NCI-H1105 (cell line): ENCODE results near the gene ALDH1B1.
A peak's percentile ranks its signal among the peaks of the same experiment; 100 is the strongest.

ENCODE experiments used
- DNase-seq: peaks from one replicate; lab custom pipeline; 2025; lab: John Stamatoyannopoulos, UW

ALDH1B1 gene

DNA sequence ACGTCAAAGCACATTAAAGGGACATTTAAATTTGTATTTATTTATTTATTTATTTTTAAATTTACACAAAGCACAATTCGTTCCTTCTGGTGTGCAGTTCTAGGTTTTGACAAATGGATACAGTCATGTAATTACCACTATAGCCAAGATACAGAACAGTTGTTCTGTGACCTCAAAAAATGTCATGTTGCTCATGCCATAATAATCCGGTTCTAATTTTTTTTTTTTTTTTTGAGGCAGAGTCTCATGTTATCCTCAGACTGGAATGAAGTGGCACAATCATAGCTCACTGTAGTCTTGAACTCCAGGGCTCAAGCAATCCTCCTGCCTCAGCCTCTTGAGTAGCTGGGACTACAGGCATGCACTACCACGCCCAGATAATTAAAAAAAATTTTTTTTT lies 24.0 kb downstream of the ALDH1B1 start:
- no peak for DNase-seq

DNA sequence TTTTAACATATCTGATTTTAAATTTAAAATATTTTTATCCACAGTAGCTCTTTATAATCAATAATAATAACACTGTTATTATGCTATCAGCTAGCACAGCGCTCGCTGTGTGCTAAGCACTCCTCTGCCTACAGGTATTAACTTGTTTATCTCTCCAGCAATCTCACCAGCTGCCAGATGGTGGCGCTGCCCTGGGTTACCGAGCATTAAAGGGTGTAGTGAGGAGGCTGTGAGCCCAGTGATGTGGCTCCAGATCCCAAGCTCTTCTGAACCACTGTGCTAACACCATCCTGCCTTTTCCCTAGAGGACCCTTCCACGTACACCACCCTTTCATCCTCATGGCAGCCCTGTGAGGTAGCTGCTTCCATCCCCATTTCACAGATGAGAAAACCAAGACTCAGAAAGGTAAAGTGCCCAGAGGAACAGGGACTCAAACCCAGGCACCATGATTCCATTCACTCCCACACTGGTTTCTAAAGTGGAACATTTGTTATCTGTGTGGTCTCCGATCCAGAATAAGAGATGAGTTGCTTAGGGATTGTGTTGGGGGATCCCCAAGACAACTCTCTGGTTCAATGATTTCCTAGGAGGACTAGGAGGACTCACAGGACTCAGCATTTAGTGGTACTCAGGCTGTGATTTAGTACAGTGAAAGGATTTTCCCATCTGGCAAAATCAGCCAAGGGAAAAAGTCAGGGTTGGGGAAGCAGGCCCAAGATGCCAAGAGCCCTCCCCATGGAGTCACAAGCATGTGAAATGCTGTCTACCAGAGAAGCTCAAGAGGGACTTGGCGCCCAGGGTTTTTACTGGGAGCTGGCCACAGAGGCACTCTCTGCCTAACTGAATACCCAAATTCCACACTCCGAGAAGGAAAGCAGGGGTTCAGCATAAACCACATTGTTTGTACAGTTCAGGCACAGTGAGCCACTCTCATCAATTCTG lies 24.8 kb downstream of the ALDH1B1 start:
- DNase-seq = no peak

DNA sequence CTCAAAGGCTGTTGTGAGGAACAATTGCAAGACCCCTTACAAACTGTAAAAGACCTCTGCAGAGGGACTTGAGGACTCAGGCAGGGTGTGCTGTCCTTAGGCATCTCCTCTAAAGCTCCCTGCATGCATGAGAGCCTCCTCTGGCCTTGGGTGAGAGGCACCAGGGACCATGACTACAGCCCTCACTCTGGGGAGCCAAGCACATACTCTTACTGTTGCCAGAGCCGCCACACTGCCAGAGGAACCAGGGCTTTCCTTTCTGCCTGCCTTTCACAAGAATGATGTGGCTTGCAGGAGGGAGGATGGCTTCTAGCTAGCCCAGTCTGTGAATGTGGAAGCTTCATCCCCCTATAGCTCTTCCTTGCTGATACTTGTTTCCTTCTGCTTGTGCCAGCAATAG lies 25.9 kb downstream of the ALDH1B1 start:
- no peak for DNase-seq

DNA sequence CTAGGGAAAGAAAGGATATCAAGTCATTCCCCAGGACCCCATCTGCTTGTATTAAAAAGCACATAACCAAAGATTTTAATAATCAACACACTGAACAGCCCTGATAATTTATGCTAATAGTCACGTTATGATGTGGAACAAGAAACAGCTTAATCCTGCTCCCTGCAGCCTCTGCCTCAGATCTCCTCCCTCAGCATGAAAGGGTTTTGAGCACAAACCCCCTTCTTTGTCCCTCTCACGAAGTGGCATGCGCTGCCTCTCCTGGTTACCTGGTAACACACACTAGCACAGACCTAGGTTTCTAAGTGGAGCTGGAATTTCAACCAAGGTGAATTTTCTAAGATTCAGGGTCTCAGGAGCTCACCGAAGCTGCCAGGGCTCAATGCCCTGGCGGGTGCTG lies 26.7 kb downstream of the ALDH1B1 start:
- DNase-seq = no peak

DNA sequence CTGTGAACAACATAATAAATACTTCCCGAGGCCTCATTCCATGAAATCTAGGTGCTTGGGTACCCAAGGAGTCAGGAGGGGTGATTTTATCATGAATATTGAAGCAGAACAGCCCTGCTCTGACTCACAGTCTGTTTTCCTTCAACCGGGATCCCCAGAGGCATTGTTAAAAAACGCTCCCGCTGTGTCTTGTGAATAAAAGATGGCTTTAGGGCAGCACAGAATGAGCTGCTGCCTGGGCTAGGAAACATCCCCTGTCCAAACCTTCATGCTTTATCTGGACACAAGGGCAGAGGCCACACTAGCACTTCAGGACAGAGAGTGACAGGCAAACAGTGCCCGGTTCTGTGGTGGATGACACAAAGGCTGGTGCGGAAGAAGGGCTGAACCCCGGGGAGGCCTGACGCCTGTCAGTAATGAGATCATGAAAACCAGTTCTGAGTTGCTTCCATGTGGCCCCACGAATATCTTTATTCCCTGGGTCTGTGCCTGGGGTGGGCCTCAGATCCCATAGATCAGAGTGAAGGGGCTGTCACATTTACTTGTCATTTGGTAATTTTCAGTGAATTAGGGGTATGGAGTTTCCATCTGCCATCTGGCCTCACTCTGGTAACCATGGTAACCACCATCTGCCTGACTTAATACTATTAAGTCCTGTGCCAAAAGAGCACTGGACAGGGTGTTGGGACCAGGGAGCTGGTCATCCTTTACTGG lies 29.2 kb downstream of the ALDH1B1 start:
- DNase-seq = peak; percentile 19

DNA sequence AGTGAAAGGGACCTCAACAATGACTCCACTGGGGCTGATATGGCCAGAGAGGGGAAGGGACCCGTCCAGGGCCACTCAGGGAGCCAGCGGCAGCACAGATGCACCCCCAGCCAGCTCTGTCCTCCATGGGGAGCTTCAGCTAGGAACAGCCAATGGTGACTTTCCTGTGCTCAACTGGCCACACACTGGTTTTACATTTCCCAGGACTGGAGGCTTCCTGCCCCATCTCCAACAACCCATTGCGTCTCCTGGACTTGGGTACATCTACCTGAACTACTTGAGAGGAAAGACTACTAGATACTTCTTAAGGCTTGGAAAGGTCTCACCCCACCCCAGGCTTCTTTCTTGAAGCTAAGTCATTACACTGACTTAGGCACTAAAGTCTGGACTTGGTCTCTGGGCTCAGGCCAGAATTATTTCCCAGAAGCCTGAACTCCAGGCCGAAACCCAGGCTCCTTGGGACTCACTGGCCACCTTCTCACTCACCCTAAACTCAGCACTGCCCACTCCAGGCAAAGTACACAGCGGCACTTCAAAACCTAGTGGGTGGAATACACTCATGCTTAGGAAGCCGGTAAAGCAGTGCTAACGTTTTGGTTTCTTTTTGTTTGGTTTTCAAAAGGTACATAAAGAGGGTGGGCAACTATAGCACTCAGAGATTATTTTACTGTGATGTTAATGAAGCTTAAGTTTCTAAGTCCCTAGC lies 30.2 kb downstream of the ALDH1B1 start:
- DNase-seq = no peak

DNA sequence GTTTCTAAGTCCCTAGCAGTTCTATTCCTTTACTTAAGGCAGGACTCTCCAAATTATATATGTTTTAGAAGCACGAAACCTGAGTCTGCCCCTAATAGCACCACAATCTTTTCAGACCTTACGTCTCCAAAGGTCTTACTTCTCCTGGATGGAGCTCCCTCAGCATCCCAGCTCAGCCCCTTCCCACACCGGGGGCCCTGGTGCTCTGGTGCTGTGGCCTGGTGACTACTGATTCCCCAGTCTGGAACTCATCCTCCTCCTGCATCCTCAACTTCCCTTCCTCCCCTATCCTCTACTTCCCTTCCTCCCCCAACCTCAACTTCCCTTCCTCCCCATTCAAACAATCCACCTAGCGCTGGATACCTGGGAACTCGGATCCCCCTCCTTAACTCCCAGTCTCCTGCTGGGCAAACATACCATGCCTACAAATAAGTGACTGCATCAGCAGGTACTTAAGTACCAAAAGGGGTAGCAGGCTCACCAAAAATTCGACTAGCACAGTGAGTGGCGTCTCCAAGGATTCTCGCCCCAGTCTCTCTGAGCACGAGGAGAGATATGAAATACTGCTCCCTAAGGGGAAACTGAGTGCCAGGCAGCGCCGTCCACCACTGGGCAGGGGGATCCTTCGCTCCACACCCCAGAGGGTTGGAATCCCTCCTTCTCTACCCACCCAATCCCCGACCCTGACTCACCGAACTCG lies 30.9 kb downstream of the ALDH1B1 start:
- DNase-seq = no peak

DNA sequence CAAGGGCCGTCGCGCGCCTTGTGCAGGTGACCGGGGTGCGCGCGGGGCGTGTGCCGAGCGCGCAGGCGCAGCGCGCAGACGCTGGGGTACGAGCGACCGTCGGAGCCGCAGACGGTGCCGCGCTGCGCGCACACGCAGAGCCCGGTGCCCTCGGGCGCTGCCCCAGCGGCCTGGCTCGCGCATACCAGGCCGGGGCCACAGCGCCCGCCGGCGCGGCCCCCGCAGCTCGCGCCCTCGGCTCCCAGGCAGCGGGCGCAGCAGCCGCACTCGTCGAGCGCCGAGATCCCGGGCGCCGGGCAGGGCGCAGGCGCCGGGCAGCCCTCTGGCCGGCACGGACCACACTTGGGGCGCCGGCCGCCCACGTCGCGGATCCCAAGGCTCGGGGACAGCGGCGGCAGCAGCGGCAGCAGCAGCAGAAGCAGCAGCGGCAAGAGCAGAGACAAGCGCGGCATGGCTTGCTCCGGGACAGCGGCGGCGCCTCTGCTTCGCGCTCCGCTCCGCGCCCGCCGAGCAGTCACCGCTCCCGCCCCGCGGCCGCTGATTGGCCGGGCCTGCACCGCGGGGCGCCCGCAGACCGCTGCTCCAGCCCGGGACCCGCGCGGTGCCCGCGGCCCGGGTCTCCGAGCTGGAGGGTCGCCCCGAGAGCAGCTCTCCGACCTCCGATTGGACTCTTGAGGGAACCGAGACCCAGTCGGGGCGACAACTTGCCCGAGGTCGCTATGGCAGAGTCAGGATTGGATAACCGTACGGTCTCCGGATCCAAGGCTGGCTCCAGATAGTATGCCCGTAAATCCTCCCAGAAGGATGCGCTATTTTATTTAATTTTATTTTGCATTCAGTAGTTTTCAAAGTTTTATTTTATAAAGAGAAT lies 31.7 kb downstream of the ALDH1B1 start, which contains the start of gene IGFBPL1:
Gene IGFBPL1 (minus strand): TSS at position 482 of the 871 bp plus-strand sequence. CDS start 30 bp downstream, at position 452.
- peak; percentile 66 for DNase-seq

DNA sequence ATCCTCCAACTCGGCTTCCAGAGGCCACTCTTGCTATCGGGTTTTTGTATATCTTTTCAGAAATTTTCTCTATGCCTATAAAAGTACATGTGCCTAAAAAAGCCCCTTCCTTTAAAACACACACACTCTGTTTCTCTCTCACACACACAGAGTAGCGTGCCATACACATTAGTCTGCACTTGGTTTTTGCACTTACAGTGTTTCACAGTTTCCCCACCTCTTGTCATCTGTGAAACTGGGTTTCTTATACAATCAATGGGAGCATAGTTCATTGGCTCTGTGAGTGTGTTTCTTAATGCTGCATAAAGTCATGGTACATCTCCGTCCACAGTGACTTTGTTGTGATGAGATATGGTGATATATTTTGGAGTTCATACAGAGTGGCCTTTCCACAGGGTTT lies 32.4 kb downstream of the ALDH1B1 start:
- no peak for DNase-seq

DNA sequence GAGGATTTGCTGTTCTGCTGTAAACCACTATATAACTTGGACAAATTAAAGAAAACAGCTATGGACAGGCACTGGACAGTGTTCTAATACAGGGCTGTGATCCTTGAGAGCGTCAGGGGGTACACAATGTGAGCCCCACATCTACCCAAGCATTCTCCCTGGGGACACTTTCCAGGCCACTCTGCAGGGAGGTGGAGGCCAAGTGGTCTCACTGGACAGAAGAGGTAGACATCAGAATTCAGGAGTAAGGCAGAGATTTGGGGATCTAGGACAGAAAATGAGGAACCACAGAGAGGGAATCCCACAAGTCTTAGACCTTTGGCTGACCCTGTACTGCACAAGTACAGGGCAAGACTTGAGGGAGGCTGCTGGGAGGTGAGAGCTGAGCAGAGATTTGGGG lies 35.6 kb downstream of the ALDH1B1 start:
- DNase-seq = no peak

DNA sequence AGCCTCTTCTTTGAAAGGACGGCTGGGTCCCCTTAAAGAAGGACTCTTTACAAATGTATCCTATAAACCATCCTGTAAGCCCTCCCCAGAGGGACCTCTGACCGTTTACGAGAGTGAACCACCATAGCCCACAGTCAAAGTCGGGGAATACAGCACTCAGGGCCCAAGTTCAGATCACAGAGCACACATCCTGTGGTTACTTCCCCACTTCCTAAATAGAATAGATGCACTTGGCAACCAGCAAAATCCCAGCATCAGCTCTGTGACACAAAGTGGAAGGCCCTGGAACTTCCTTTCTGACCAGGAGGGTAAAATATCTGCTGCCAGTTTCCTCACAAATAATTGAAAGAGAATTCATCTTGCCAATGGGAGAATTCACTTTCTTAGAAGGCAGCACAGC lies 38.6 kb downstream of the ALDH1B1 start:
- no peak for DNase-seq

DNA sequence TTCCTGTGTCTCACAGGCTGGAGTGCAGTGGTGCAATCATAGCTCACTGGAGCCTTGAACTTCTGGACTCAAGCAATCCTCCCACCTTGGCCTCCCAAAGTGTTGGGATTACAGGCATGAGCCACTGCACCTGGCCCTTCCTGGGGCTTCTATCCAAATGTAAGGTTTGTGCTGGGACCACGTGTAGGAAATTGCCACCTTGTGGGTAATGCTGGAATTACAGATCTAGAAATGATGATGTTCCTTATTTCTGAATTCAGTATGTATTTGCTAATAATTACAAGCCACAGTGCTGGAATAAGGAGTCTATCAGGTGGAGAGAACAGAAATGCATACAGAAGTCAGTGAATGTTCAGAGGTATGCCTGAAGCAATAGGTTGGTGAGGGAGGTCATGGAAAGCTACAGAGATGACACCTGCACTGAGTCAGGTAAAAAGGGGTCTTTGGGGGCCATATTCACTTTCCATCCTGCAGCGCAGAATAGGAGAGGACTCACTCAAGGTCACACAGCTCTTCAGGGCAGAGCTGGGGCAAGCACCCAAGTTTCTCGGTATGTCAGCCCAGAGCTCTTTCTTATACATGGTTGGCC lies 40.5 kb downstream of the ALDH1B1 start:
- no peak for DNase-seq

DNA sequence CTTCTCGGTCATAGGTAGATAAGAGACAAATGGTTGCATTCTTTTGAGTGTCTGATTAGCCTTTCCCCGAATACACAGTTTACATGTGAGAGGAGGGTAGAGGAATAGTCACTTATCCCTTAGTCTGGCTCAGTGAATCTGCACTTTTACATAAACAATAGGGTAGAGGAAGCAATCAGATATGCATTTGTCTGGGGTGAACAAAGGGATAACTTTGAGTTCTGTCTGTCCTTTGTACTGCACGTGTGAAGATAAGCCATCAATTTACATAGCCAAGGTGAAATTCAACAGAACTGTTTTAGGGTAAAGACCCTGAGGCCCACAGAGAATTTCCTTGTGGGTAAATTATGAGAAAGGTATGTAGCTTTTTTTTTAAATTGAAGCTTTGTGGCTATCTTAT lies 41.9 kb downstream of the ALDH1B1 start:
- DNase-seq = no peak

DNA sequence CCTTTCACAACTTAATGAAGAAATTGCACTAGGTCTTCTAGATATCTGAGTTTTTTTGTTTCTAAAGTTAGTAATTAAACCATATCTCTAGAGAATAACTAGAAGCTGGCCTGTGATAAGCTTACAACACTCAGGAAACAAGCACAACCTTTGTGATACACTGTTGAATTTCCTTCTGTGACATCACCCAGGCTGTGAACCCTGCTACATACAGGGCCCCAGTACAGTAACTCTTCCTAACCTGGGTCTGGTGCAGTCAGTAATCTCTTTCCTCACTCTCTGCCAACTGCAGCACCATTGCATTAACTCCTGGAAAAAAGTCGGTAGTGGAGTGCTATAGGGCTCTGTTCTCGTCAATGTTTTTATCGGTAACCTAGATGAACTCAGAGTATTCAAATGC lies 42.4 kb downstream of the ALDH1B1 start:
- no peak for DNase-seq

DNA sequence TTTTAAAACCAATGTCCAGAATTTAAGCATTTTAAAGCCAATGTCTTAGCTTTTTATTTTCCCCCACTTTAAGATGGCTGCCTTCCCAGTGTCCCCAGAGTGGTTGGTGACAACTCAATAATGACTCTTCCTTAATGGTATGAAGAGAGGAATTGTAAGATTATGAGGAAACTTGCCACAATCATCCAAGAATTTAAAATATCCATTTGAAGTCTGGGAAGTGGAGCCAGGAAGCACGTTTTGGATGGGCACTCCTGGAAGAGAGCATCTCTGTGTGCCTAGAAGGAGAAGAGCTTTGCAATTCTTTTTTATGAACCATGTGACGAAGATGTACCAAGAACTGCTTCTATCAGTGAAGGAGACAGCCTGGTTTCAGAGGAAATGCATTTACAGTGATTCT lies 43.0 kb downstream of the ALDH1B1 start:
- no peak for DNase-seq

DNA sequence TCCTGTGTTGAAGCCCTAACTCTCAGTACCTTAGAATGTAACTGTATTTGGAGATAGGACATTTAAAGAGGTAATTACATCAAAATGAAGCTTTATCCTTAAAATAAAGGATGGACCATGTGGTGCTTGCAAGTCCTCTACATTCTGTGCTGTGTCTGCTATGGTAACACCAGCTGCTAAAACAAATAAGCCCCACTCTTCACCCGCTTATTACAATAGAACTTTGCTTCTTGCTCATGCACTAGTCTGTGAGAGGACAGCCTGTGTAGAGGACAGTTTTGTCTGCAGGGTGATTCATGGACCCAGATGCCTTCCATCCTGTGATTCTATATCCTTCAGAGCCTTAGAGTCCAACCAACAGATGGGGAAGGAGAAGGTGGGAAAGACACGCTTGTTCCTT lies 44.2 kb downstream of the ALDH1B1 start:
- no peak for DNase-seq

DNA sequence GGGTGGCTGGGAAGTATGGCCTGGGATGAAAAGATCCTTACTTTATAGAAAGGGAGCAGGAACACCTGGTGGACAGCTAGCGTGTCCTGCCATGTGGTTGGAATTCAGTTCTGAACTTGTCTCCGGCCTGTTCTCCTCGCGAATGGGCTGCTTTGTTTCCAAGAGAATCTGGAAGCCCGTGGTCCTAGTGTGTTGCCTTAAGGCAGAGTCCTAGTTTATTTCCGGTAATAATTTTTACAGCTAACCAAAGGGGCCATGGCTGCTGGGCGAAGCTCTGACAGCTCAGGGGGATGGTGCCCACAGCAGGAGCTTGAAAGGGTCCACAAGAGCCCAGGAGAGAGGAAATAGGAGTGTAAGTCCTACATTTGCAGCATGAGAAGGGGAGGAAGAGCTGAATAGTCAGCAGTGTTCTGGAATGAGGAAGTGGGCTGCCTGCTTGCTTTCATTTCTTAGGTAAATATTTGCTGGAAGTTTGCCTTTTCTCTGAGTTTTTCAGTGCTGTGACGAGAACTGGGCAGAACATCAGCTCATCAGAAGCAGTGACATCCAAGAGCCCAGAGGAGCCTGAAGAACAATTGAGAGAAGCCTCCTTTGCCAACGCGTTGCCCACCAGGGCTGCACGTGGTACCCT lies 44.8 kb downstream of the ALDH1B1 start:
- DNase-seq = no peak

DNA sequence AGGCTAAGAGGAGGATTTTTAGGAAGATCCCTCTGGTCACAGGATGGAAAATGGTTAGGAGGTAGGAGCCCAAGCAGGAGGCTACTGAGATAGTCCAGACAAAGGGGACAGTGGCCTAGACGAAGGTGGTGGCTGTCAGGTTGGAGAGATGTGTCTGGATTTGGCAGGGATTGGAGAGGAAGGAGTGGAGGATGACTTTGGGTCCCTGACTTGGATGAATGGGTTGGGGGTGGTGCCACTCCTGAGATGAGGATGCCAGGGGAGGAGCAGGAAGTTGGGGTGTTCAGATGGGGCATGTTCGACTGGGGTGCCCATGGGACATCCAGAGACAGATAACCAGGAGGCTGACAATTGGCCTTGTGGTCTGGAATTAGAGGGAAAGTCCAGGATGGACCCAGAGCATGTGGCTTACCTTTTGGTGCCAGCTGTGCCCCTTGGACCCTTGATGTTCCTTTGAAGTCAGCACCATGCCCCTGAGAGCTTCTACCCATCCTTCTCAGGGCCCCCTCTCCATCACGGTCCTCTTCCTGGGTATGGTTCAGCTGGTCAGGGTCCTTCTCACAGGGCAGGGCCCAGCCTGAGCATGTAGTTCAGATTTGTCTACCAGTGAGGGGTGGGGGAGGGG lies 46.9 kb downstream of the ALDH1B1 start:
- no peak for DNase-seq

DNA sequence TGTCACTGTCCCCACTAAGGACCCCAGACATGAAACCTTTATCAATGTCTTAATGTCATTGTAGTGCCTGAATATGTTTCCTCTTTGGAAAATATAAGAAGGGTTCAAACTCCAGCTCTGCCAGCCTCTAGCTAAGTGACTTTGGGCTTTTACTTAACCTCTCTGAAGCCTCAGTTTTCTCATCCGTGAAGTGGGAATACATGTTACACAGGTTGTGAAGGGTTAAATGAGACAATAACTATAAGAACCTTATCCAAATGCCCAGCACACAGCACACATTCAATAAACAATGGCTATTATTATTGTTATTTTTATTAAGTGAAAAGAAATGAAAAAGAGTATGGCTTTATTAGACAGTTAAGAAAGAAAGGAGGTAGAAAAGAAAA lies 47.4 kb downstream of the ALDH1B1 start:
- no peak for DNase-seq

DNA sequence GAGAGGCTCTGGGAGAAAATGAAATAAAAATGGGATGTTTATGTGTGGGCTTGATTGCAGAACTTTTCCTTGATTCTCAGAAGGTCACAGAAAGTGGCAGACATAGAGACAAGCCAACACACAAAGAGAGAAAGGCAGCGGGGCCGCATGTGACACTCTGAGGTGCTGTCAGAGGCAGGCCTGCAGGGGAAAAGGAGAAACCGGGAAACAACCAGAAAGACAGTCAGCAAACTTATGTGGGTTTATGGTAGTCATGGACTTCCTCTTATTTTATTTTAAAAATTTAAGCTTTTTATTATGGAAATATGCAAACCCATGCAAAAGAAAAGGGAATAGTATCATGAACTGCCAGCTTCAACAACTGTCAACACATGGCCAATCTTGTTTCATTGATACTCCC lies 48.0 kb downstream of the ALDH1B1 start:
- no peak for DNase-seq
